Parathyroid adenoma (tissue), 2 donors: ENCODE results near the gene YIPF1.

Experiments
- H2AFZ ChIP-seq: fragments of 300-600 bp; sonication (generic); one replicate; pipeline ENCODE4 v1.7.0; 2017; ENCODE audit warnings: antibody characterized with exemption, mild to moderate bottlenecking
- H3K27ac ChIP-seq: fragments of 300-600 bp; sonication (generic); one replicate; pipeline ENCODE4 v1.7.0; 2017
- H3K27me3 ChIP-seq: fragments of 300-600 bp; sonication (generic); one replicate; pipeline ENCODE4 v1.7.0; 2017; ENCODE audit warnings: low read length; ENCODE audit not compliant: control insufficient read depth, insufficient read depth
- H3K36me3 ChIP-seq: fragments of 300-600 bp; sonication (generic); one replicate; pipeline ENCODE4 v1.7.0; 2017; ENCODE audit warnings: low read length; ENCODE audit not compliant: control insufficient read depth, insufficient read depth
- H3K4me1 ChIP-seq: fragments of 300-600 bp; sonication (generic); one replicate; pipeline ENCODE4 v1.7.0; 2017; ENCODE audit warnings: control low read depth
- H3K4me2 ChIP-seq: fragments of 300-600 bp; sonication (generic); one replicate; pipeline ENCODE4 v1.7.0; 2017; ENCODE audit warnings: low read length
- H3K4me3 ChIP-seq: fragments of 300-600 bp; sonication (generic); one replicate; pipeline ENCODE4 v1.7.0; 2017; ENCODE audit warnings: low read depth, low read length
- H3K79me2 ChIP-seq: fragments of 300-600 bp; sonication (generic); one replicate; pipeline ENCODE4 v1.7.0; 2017; ENCODE audit warnings: control low read depth
- H3K9ac ChIP-seq: fragments of 300-600 bp; sonication (generic); one replicate; pipeline ENCODE4 v1.7.0; 2017; ENCODE audit warnings: mild to moderate bottlenecking
- H3K9me3 ChIP-seq: fragments of 300-600 bp; sonication (generic); one replicate; pipeline ENCODE4 v1.7.0; 2017; ENCODE audit warnings: low read length; ENCODE audit not compliant: control insufficient read depth
- CTCF ChIP-seq: fragments of 300-600 bp; sonication (generic); IDR thresholded peaks from one replicate; pipeline ENCODE4 v1.7.0; 2017; ENCODE audit warnings: antibody characterized with exemption, mild to moderate bottlenecking
- donor health status: primary hyperparathyroidism.

YIPF1 gene

DNA sequence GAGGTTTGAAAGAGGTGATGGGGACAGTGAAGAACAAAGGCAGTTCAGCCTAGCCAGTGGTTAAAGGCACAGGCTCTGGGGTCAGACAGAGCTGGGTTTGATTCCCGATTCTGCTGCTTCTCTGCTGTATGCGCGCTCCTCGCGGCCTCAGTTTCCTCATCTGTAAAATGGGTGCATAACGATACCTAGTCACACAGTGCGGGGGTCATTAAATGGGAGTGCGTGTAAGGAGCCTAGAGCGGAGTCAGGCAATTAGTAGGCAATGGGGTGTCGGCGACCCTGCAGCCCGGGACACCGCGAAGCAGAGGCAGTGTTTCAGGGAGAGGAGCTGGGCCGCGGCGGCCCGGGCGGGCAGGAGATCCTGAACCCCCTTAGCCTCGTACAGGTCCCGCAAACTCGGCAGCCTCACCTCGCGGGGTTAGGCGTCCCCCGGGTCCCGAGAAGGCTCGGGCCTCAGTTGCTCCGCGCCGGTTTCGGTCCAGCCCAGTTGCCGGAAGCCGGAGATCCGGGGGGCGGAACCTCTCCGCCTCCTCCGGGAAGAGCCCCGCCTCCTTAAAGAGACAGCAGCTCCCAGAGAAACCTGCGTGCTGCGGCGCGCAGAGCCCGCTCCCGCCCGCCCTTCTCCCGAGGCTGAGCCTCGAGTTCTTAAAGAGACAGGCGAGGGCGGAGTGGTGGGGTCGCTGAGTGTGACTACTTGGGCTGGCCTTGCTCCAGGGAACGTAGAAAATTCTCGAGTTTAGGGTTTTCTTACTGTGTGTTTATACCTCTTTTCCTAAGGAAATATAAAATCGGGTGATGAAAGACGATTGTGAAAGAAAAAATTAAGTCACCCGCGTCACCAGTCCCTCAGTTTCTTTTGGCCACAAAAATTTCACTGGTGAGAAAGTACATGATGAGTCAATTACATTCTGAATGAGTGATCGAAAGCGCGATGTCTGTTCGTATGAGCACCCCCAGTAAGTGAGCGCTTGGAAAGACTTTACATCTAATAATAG, at the start of gene YIPF1:
YIPF1 (minus strand) TSS at position 494 of the 995 bp plus-strand sequence. CDS start 860 bp downstream, outside the sequence.
- Histone ChIP-seq H3K36me3 (no peaks in the 10 kb centered on the region), H3K4me2 (peak within 1 kb of the TSS; percentile 70), H3K4me1 (peaks cover 5% of the 10 kb centered on the region), H3K27me3 (no peaks in the 10 kb centered on the region), H3K4me3 (peak within 1 kb of the TSS; percentile 96), H3K27ac (peak within 1 kb of the TSS; percentile 65), H2AFZ (peak within 1 kb of the TSS; percentile 76), H3K79me2 (no peaks in the 10 kb centered on the region), H3K9me3 (no peaks in the 10 kb centered on the region), H3K9ac (no peak within 1 kb of the TSS)
- TF ChIP-seq CTCF: no peak

DNA sequence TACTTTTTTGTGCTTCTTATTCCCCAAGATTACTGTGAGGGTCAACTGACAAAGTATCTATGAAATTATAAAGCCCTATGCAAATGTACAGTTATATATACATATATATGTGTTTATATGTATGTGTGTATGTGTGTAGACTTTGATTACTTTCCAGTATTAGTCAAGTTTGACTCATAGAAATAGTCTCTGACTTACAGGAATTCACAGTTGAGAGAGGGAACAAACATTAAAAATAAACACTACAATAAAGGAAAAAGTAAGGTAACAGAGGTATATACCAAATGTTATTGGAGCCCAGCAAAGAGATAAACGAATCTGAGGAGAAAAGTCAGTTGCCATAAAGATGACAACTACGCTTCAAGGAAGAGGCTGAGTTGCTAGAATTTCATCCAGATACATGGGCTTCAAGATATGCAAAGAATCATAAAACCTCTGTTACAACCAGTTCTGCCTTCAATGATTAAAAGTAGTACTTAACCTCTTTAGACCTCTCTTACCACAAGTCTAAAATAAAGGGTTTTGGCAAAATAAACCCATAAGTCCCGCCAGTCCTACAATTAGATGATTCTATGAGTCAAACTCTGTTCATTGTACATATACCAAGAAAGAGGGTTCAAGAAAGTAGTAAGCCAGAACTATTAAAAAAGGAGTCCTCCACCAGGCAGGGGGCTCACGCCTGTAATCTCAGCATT, 48.7 kb upstream of the YIPF1 start:
- no peak overlapping the region for H3K4me2 ChIP-seq
- H3K9me3 ChIP-seq: no peaks in the 10 kb centered on the region
- H2AFZ ChIP-seq: no peak overlapping the region
- no peaks in the 10 kb centered on the region for H3K27me3 ChIP-seq
- no peaks in the 10 kb centered on the region for H3K36me3 ChIP-seq
- no peaks in the 10 kb centered on the region for H3K4me1 ChIP-seq
- no peak overlapping the region for H3K9ac ChIP-seq
- no peak for TF ChIP-seq CTCF
- no peak overlapping the region for H3K27ac ChIP-seq
- no peak overlapping the region for H3K4me3 ChIP-seq
- no peaks in the 10 kb centered on the region for H3K79me2 ChIP-seq

GRCh38 chr1:53936430-53936829, 46.8 kb upstream of the YIPF1 start:
- H3K79me2 ChIP-seq: no peaks in the 10 kb centered on the region
- no peak for TF ChIP-seq CTCF
- no peak overlapping the region for H3K27ac ChIP-seq
- no peaks in the 10 kb centered on the region for H3K4me1 ChIP-seq
- H3K27me3 ChIP-seq: no peaks in the 10 kb centered on the region
- H2AFZ ChIP-seq: no peak overlapping the region
- no peak overlapping the region for H3K9ac ChIP-seq
- H3K9me3 ChIP-seq: no peaks in the 10 kb centered on the region
- no peak overlapping the region for H3K4me3 ChIP-seq
- H3K36me3 ChIP-seq: no peaks in the 10 kb centered on the region
- H3K4me2 ChIP-seq: no peak overlapping the region

- Histone ChIP-seq H3K9ac (no peak overlapping the region), H3K4me1 (no peaks in the 10 kb centered on the region), H3K27ac (no peak overlapping the region), H3K9me3 (no peaks in the 10 kb centered on the region), H2AFZ (no peak overlapping the region), H3K4me2 (no peak overlapping the region), H3K4me3 (no peak overlapping the region), H3K27me3 (no peaks in the 10 kb centered on the region), H3K36me3 (no peaks in the 10 kb centered on the region), H3K79me2 (no peaks in the 10 kb centered on the region)
- TF ChIP-seq CTCF: no peak
Measured at GRCh38 chr1:53934170-53934765, 44.7 kb upstream of the YIPF1 start.
